ENCODE results near the gene NF2. TPM values are rescaled to one million over a fixed set of nuclear protein-coding genes. Genes with fewer than 3 reads are reported as not detected.

Gene NF2
- total RNA-seq, 4 donors from 2014 or later = 32.4 to 36.8 (median 34.4) TPM

GRCh38 chr22:29722587-29722986 is 119.2 kb downstream of the NF2 start:
- TF ChIP-seq POLR2AphosphoS5 (IDR thresholded peaks at IDR 0.05) = no peak
- TF ChIP-seq POLR2A (IDR thresholded peaks at IDR 0.05) = no peak
- H3K4me3 ChIP-seq = no peak overlapping the region
- WGBS = 83% methylated on average over 9 of the region's 16 CpGs
- H3K9me3 ChIP-seq = no peaks in the 10 kb centered on the region
- no peak overlapping the region for H3K27ac ChIP-seq
- DNase-seq (ENCODE audit: low spot score in 2 of 2) = no peak
- peaks cover 59% of the 10 kb centered on the region for H3K27me3 ChIP-seq
- no peaks in the 10 kb centered on the region for H3K36me3 ChIP-seq
- H3K4me1 ChIP-seq = peaks cover 14% of the 10 kb centered on the region

GRCh38 chr22:29723766-29724165 is 120.3 kb downstream of the NF2 start:
- Histone ChIP-seq H3K9me3 (no peaks in the 10 kb centered on the region), H3K36me3 (no peaks in the 10 kb centered on the region), H3K4me3 (no peak overlapping the region), H3K4me1 (peaks cover 14% of the 10 kb centered on the region), H3K27me3 (peaks cover 49% of the 10 kb centered on the region), H3K27ac (no peak overlapping the region)
- no peak for DNase-seq (ENCODE audit: low spot score in 2 of 2)
- TF ChIP-seq CTCF (IDR thresholded peaks at IDR 0.05) (no peak), POLR2AphosphoS5 (IDR thresholded peaks at IDR 0.05) (no peak), POLR2A (IDR thresholded peaks at IDR 0.05) (no peak), EP300 (IDR thresholded peaks at IDR 0.05) (no peak)
- WGBS = 86% methylated on average over 10 of the region's 10 CpGs

- no peak overlapping the region for H3K4me3 ChIP-seq
- H3K4me1 ChIP-seq = peaks cover 9% of the 10 kb centered on the region
- DNase-seq (ENCODE audit: low spot score in 2 of 2) = no peak
- peaks cover 38% of the 10 kb centered on the region for H3K27me3 ChIP-seq
- no peaks in the 10 kb centered on the region for H3K9me3 ChIP-seq
- 74% methylated on average over 8 of the region's 8 CpGs for WGBS
- no peak overlapping the region for H3K27ac ChIP-seq
- TF ChIP-seq EP300 (IDR thresholded peaks at IDR 0.05) (no peak), POLR2AphosphoS5 (IDR thresholded peaks at IDR 0.05) (no peak), CTCF (IDR thresholded peaks at IDR 0.05) (no peak), POLR2A (IDR thresholded peaks at IDR 0.05) (no peak)
- H3K36me3 ChIP-seq = peaks cover 4% of the 10 kb centered on the region
Measured at GRCh38 chr22:29724843-29725242, 121.4 kb downstream of the NF2 start.

- TF ChIP-seq EP300 (IDR thresholded peaks at IDR 0.05) (no peak), POLR2AphosphoS5 (IDR thresholded peaks at IDR 0.05) (no peak), POLR2A (IDR thresholded peaks at IDR 0.05) (no peak), CTCF (IDR thresholded peaks at IDR 0.05) (no peak)
- Histone ChIP-seq H3K4me1 (no peaks in the 10 kb centered on the region), H3K4me3 (no peak overlapping the region), H3K27me3 (peaks cover 27% of the 10 kb centered on the region), H3K27ac (no peak overlapping the region), H3K36me3 (peaks cover 12% of the 10 kb centered on the region), H3K9me3 (no peaks in the 10 kb centered on the region)
- no CpG with 5 or more reads among the region's 7 CpGs for WGBS
- no peak for DNase-seq (ENCODE audit: low spot score in 2 of 2)
Measured at GRCh38 chr22:29726106-29726505, 122.7 kb downstream of the NF2 start.

- no peak for DNase-seq (ENCODE audit: low spot score in 2 of 2)
- no peaks in the 10 kb centered on the region for H3K9me3 ChIP-seq
- TF ChIP-seq POLR2A (IDR thresholded peaks at IDR 0.05) (no peak), CTCF (IDR thresholded peaks at IDR 0.05) (no peak), POLR2AphosphoS5 (IDR thresholded peaks at IDR 0.05) (no peak), EP300 (IDR thresholded peaks at IDR 0.05) (no peak)
- peaks cover 21% of the 10 kb centered on the region for H3K27me3 ChIP-seq
- WGBS = 47% methylated on average over 7 of the region's 15 CpGs
- no peaks in the 10 kb centered on the region for H3K4me1 ChIP-seq
- H3K27ac ChIP-seq = no peak overlapping the region
- H3K4me3 ChIP-seq = no peak overlapping the region
- peaks cover 13% of the 10 kb centered on the region for H3K36me3 ChIP-seq
Measured at GRCh38 chr22:29726512-29727130, 123.2 kb downstream of the NF2 start.

GRCh38 chr22:29727131-29727523 is 123.7 kb downstream of the NF2 start:
- no peak for DNase-seq (ENCODE audit: low spot score in 2 of 2)
- H3K36me3 ChIP-seq = peaks cover 13% of the 10 kb centered on the region
- TF ChIP-seq POLR2A (IDR thresholded peaks at IDR 0.05) (no peak), CTCF (IDR thresholded peaks at IDR 0.05) (peak in 1 of 2 donors; percentile 21)
- H3K27ac ChIP-seq = no peak overlapping the region
- WGBS = 10% methylated on average over 5 of the region's 17 CpGs
- H3K27me3 ChIP-seq = peaks cover 16% of the 10 kb centered on the region
- no peaks in the 10 kb centered on the region for H3K4me1 ChIP-seq
- H3K4me3 ChIP-seq = no peak overlapping the region
- no peaks in the 10 kb centered on the region for H3K9me3 ChIP-seq
